ENCODE data around the gene ELK1.

- no peak for TF ChIP-seq POLR2A (IDR thresholded peaks at IDR 0.05)
- TF ChIP-seq, protein P1, sequence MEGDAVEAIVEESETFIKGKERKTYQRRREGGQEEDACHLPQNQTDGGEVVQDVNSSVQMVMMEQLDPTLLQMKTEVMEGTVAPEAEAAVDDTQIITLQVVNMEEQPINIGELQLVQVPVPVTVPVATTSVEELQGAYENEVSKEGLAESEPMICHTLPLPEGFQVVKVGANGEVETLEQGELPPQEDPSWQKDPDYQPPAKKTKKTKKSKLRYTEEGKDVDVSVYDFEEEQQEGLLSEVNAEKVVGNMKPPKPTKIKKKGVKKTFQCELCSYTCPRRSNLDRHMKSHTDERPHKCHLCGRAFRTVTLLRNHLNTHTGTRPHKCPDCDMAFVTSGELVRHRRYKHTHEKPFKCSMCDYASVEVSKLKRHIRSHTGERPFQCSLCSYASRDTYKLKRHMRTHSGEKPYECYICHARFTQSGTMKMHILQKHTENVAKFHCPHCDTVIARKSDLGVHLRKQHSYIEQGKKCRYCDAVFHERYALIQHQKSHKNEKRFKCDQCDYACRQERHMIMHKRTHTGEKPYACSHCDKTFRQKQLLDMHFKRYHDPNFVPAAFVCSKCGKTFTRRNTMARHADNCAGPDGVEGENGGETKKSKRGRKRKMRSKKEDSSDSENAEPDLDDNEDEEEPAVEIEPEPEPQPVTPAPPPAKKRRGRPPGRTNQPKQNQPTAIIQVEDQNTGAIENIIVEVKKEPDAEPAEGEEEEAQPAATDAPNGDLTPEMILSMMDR (IDR thresholded peaks at IDR 0.05) = no peak
Observed at GRCh38 chrX:47620303-47620685, 30.1 kb downstream of the ELK1 start.
